ENCODE measurements around the gene SCD5. TPM values are rescaled to one million over a fixed set of nuclear protein-coding genes. Genes with fewer than 3 reads are reported as not detected.
"Not testable (repeated sequence)": the region's sequence is repeated elsewhere in the genome, so short reads cannot be mapped to it uniquely, and the experiment has no call there.

Gene SCD5
- 10 to 100 TPM; 27.6 to 79.3 (median 55.3) TPM for total RNA-seq

DNA sequence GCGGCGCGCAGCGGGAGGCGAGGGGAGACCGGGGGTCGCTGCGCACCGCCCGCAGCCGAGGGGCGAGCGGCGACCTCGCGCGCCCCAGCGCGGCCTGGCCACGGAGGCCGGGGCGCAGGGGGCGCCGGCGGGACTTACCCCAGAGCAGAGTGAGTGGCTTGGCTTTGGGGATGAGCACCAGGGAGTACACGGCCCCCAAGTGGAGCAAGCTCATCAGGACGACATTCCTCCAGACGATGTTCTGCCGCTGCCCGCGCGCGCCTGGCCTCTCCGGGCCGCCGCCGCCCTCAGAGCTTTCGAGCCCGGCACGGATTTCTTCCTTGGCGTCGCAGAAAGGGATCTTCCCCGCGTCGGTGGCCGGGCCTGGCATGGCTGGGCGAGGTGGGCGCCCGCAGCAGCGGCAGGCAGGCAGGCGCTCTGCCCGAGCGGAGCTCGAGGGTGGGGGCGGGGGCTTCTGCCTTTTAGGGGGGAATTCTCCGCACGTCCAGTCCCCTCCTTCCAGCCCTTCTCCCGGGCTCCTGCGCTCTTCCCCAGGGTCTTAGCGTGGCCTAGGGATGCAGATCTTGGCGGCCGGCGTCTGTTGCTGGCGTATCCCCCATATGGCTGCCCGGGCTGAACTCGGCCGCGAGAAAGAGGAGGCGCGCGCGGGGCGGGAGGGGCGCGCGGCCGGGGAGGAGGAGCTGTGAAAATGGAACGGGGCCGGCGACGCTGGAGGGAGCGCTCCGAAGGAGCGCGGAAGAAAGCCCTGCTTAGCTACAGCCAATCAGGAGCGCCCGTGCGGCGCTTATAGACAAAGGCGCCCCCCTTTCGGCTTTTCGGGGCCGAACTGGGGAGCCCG is at the start of gene SCD5:
TSS of gene SCD5 (minus strand) at position 629 of the 838 bp plus-strand sequence. CDS start at position 370, 259 bp downstream.
- peak within 1 kb of the TSS; percentile 51 to 93 (median 66) for H3K4me3 ChIP-seq
- peak; percentile 47 to 59 for DNase-seq (ENCODE audit: low spot score in 2 of 2)
- H3K27ac ChIP-seq, result peak within 1 kb of the TSS in 3 of 4 donors; percentile 45 to 72 (median 69)
- H3K4me1 ChIP-seq, result peaks cover 0 to 38% (median 6%) of the 10 kb centered on the region in 4 donors
- H3K27me3 ChIP-seq, result no peaks in the 10 kb centered on the region
- TF ChIP-seq, protein P1, sequence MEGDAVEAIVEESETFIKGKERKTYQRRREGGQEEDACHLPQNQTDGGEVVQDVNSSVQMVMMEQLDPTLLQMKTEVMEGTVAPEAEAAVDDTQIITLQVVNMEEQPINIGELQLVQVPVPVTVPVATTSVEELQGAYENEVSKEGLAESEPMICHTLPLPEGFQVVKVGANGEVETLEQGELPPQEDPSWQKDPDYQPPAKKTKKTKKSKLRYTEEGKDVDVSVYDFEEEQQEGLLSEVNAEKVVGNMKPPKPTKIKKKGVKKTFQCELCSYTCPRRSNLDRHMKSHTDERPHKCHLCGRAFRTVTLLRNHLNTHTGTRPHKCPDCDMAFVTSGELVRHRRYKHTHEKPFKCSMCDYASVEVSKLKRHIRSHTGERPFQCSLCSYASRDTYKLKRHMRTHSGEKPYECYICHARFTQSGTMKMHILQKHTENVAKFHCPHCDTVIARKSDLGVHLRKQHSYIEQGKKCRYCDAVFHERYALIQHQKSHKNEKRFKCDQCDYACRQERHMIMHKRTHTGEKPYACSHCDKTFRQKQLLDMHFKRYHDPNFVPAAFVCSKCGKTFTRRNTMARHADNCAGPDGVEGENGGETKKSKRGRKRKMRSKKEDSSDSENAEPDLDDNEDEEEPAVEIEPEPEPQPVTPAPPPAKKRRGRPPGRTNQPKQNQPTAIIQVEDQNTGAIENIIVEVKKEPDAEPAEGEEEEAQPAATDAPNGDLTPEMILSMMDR (IDR thresholded peaks at IDR 0.05), result no peak
- TF ChIP-seq POLR2A (IDR thresholded peaks at IDR 0.05) (peak in 1 of 2 donors; percentile 36), EP300 (IDR thresholded peaks at IDR 0.05) (peak in 1 of 2 donors; percentile 51)
- no peaks in the 10 kb centered on the region for H3K9me3 ChIP-seq
- no peaks in the 10 kb centered on the region for H3K36me3 ChIP-seq
- 0 to 1% methylated on average over 38 to 67 of the region's 94 CpGs for WGBS, 2 donors

DNA sequence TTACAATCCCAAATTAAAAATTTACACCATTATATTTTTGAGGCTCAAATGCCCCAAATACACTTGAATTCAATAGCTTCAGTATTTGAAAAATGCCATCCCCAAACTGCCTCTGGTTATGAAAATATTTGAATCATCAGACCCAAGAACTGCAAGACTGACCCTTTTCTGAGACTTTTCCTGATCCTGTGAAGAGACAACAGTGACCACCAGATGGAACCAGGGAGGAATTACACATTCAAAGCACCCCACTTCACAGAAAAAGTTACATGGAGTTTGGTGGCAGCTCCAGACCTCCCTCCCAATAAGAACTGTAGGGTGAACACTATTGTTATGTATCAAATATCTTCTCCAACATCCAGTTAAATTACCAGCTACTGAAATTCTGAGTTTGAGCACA is 44.0 kb upstream of the SCD5 start:
- Histone ChIP-seq H3K4me3 (no peak overlapping the region), H3K9me3 (no peaks in the 10 kb centered on the region), H3K27ac (no peak overlapping the region), H3K4me1 (no peaks in the 10 kb centered on the region), H3K36me3 (peaks cover 0 to 95% (median 8%) of the 10 kb centered on the region in 3 donors), H3K27me3 (no peaks in the 10 kb centered on the region)
- no peak for DNase-seq (ENCODE audit: low spot score in 2 of 2)
- TF ChIP-seq EP300 (IDR thresholded peaks at IDR 0.05), result no peak
- TF ChIP-seq, protein P1 (IDR thresholded peaks at IDR 0.05), result peak in 2 of 5 experiments; percentile 7 to 13

DNA sequence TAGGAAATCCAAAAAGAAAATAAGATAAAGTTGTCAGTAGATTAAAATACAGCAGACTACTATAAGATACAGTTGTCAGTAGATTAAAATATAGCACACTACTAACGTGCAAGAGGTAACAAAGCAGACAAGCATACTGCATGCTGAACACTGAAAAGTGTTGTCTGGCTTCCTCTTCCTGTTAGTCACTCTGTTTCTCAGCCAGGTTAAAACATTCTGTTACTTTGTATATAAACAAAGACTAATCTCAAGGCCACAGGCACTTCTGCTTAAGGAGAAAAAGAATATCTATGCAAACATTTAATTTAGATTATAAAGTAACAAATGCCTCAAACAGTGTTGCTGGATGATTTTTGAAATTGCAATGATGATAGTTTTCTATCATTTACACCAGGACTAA is 41.0 kb upstream of the SCD5 start:
- H3K36me3 ChIP-seq, result peaks cover 0 to 92% (median 8%) of the 10 kb centered on the region in 3 donors
- H3K27ac ChIP-seq, result no peak overlapping the region
- H3K27me3 ChIP-seq, result no peaks in the 10 kb centered on the region
- TF ChIP-seq POLR2A (IDR thresholded peaks at IDR 0.05), result no peak
- no peak for DNase-seq (ENCODE audit: low spot score in 2 of 2)
- 79 to 80% methylated on average over 1 of the region's 1 CpG for WGBS, 2 donors
- no peaks in the 10 kb centered on the region for H3K4me1 ChIP-seq
- H3K9me3 ChIP-seq, result no peaks in the 10 kb centered on the region
- H3K4me3 ChIP-seq, result no peak overlapping the region

DNA sequence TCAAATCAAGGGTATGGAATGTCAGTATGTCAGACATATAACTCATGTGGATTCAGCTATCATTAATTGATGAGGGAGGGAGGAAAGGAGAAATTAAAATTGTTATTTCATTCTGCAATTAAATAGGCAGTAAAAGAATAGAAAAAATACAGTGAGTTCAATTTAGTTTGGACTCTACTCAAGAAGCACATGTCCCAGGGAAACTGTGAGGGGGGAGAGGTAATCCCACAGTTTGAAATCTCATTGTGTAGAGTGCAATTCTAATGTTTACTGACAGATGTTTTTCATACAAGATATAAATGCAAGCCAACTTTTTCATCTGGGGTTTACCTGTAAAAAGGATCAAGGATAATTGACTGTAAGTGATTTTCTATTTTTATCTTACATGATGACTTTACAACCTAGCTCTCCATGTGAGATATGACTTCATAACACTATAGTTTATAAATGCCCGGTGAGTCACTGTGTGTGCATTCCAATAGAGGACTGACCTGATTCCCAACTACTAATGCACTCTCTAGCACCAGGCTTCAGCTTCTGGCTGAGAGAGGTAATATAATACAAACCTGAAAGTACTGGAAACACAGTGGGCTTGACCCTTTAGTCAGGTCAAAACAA is 35.2 kb upstream of the SCD5 start:
- WGBS, 2 donors, result 67 to 96% methylated on average over 1 of the region's 1 CpG
- no peak overlapping the region for H3K27ac ChIP-seq
- H3K36me3 ChIP-seq, result peaks cover 0 to 83% (median 0%) of the 10 kb centered on the region in 3 donors
- no peaks in the 10 kb centered on the region for H3K27me3 ChIP-seq
- TF ChIP-seq POLR2A (IDR thresholded peaks at IDR 0.05) (no peak), EP300 (IDR thresholded peaks at IDR 0.05) (no peak)
- TF ChIP-seq, protein P1 (IDR thresholded peaks at IDR 0.05), result no peak
- no peaks in the 10 kb centered on the region for H3K9me3 ChIP-seq
- DNase-seq (ENCODE audit: low spot score in 2 of 2), result no peak
- no peak overlapping the region for H3K4me3 ChIP-seq
- H3K4me1 ChIP-seq, result no peaks in the 10 kb centered on the region

DNA sequence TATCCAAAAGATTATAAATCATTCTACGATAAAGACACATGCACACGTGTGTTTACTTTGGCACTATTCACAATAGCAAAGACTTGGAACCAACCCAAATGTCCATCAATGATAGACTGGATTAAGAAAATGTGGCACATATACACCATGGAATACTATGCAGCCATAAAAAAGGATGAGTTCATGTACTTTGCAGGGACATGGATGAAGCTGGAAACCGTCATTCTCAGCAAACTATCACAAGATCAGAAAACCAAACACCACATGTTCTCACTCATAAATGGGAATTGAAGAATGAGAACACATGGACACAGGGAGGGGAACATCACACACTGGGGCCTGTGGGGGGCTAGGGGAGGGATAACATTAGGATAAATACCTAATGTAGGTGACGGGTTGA is 34.5 kb upstream of the SCD5 start:
- DNase-seq (ENCODE audit: low spot score in 2 of 2); H3K4me1 ChIP-seq; H3K9me3 ChIP-seq; H3K4me3 ChIP-seq; H3K27me3 ChIP-seq; H3K27ac ChIP-seq: not testable (repeated sequence)
- H3K36me3 ChIP-seq, result peaks cover 0 to 83% (median 2%) of the 10 kb centered on the region in 3 donors
- 87 to 97% methylated on average over 4 of the region's 4 CpGs for WGBS, 2 donors

DNA sequence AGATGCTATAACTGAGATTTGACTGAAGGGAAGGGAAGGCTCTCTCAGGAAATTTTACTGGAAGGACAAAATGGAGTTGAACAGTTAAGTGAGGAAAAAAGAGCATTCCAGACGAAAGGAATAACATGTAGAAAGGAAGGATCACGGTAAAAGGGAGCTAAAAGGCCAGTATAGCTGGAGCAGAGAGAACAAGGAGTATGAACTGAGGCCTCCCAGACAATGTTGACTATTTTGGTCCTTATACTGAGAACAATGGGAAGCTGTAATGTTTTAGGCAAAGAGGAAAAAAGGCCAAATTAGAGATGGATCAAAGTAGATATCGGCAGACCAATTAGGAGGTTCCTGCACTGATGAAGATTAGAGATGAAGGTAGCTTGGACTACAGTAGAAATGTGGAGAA is 26.8 kb upstream of the SCD5 start:
- TF ChIP-seq, protein P1 (IDR thresholded peaks at IDR 0.05), result no peak
- TF ChIP-seq EP300 (IDR thresholded peaks at IDR 0.05) (no peak), POLR2A (IDR thresholded peaks at IDR 0.05) (no peak)
- WGBS, 2 donors, result 64 to 67% methylated on average over 3 of the region's 3 CpGs
- DNase-seq (ENCODE audit: low spot score in 2 of 2), result no peak
- Histone ChIP-seq H3K27ac (no peak overlapping the region), H3K27me3 (no peaks in the 10 kb centered on the region), H3K9me3 (no peaks in the 10 kb centered on the region), H3K36me3 (peaks cover 7 to 94% (median 29%) of the 10 kb centered on the region in 3 donors), H3K4me1 (peaks cover 0 to 3% (median 0%) of the 10 kb centered on the region in 4 donors), H3K4me3 (no peak overlapping the region)

Data from tibial nerve (tissue), 4 donors.